ENCODE data around the gene IL4. TPM values are rescaled to one million over a fixed set of nuclear protein-coding genes. Genes with fewer than 3 reads are reported as not detected.

The IL4 gene
- total RNA-seq, 1 donor from 2014 or later = not detected

- Mint-ChIP-seq H3K27me3 (ENCODE audit: low read depth) (no peaks in the 10 kb centered on the region), H3K4me1 (no peaks in the 10 kb centered on the region), H3K36me3 (ENCODE audit: low read depth) (no peaks in the 10 kb centered on the region), H3K4me3 (no peak overlapping the region), H3K27ac (ENCODE audit: unreplicated experiment) (no peak overlapping the region), H3K9me3 (no peaks in the 10 kb centered on the region)
- DNase-seq (ENCODE audit: low read depth, low spot score) = no peak
- TF ChIP-seq CTCF (conservative IDR thresholded peaks at IDR 0.05) = no peak
These were observed 8.2 kb downstream of the IL4 start for GRCh38 chr5:132681983-132682382.

- H3K9me3 Mint-ChIP-seq = no peaks in the 10 kb centered on the region
- TF ChIP-seq CTCF (conservative IDR thresholded peaks at IDR 0.05) = no peak
These were observed 10.7 kb downstream of the IL4 start for GRCh38 chr5:132684491-132684890.

GRCh38 chr5:132684922-132685720 is 11.3 kb downstream of the IL4 start:
- Mint-ChIP-seq H3K36me3 (ENCODE audit: low read depth) (no peaks in the 10 kb centered on the region), H3K27ac (ENCODE audit: unreplicated experiment) (no peak overlapping the region), H3K4me3 (no peak overlapping the region), H3K27me3 (ENCODE audit: low read depth) (no peaks in the 10 kb centered on the region), H3K9me3 (no peaks in the 10 kb centered on the region), H3K4me1 (no peaks in the 10 kb centered on the region)
- no peak for DNase-seq (ENCODE audit: low read depth, low spot score)
- TF ChIP-seq CTCF (conservative IDR thresholded peaks at IDR 0.05) = no peak

More at GRCh38 chr5:132684491-132684890, 10.7 kb downstream of the IL4 start:
- DNase-seq (ENCODE audit: low read depth, low spot score) = no peak
- H3K27ac Mint-ChIP-seq (ENCODE audit: unreplicated experiment) = no peak overlapping the region
- no peaks in the 10 kb centered on the region for H3K27me3 Mint-ChIP-seq (ENCODE audit: low read depth)
- H3K36me3 Mint-ChIP-seq (ENCODE audit: low read depth) = no peaks in the 10 kb centered on the region
- H3K4me3 Mint-ChIP-seq = no peak overlapping the region
- H3K4me1 Mint-ChIP-seq = no peaks in the 10 kb centered on the region

GRCh38 chr5:132686193-132686592 is 12.4 kb downstream of the IL4 start:
- H3K9me3 Mint-ChIP-seq = no peaks in the 10 kb centered on the region
- H3K27ac Mint-ChIP-seq (ENCODE audit: unreplicated experiment) = no peak overlapping the region
- H3K36me3 Mint-ChIP-seq (ENCODE audit: low read depth) = no peaks in the 10 kb centered on the region

GRCh38 chr5:132687995-132688394 is 14.2 kb downstream of the IL4 start:
- TF ChIP-seq CTCF (conservative IDR thresholded peaks at IDR 0.05) = no peak
- Mint-ChIP-seq H3K27ac (ENCODE audit: unreplicated experiment) (no peak overlapping the region), H3K4me1 (no peaks in the 10 kb centered on the region), H3K27me3 (ENCODE audit: low read depth) (no peaks in the 10 kb centered on the region), H3K36me3 (ENCODE audit: low read depth) (peaks cover 3% of the 10 kb centered on the region), H3K4me3 (no peak overlapping the region), H3K9me3 (no peaks in the 10 kb centered on the region)
- DNase-seq (ENCODE audit: low read depth, low spot score) = no peak

More at GRCh38 chr5:132686193-132686592, 12.4 kb downstream of the IL4 start:
- TF ChIP-seq CTCF (conservative IDR thresholded peaks at IDR 0.05) = no peak
- H3K4me1 Mint-ChIP-seq = no peaks in the 10 kb centered on the region
- no peaks in the 10 kb centered on the region for H3K27me3 Mint-ChIP-seq (ENCODE audit: low read depth)
- no peak for DNase-seq (ENCODE audit: low read depth, low spot score)
- H3K4me3 Mint-ChIP-seq = no peak overlapping the region

Data from neural crest cell (in vitro differentiated cells).